Amygdala (tissue), 56 donors: ENCODE data around the gene PHYH.
"Not testable (repeated sequence)": the region's sequence is repeated elsewhere in the genome, so short reads cannot be mapped to it uniquely, and the experiment has no call there.

ENCODE experiments used
- DNase-seq, 56 donors: peaks; one replicate each; lab custom pipeline; 2025; lab: John Stamatoyannopoulos, UW

PHYH gene

DNA sequence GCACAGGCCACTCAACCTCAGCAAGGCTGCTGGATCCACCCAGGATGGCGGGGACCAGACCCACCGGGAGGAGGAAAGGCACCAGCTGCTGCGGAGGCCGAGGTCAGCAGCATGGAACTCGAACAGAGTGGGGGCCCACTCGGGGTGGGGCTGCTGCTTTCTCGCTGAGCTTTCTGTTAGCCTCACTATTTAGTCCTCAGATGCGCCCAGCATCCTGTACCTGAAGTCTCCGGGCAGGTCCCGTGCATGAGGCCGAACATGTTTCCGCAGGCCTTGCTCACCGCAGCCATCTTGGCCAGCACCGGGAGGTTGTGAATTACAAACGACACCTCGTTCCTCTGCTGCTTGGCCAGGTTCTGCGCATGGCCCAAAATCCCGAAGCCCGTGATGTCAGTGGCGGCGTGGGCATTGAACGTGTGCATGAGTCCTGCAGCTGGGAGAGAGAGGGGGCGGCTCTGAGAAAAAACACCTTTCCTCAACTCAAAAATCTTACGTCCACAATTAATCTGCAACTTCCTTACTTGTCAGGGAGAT, 22.8 kb upstream of the PHYH start:
- DNase-seq: no peak

- no peak for DNase-seq
These were observed 21.7 kb upstream of the PHYH start for GRCh38 chr10:13321576-13321975.

DNA sequence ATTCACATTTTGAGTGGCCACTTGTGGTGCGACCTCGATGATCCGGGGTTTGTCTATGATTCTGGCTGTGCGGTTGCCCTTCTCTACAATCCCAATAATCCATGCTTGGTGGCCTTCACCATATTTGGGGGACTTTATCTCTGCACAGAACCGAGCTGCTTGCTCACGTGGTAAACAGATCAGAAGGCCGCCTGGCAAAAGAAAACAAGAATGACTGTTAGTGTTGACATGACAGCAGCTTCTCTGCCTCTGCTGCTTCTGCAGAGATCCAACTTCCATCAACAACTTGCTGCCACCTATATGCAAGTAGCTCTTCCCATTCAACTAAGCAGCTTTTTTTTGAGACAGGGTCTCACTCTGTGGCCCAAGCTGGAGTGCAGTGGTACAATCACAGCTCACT, 19.3 kb upstream of the PHYH start:
- no peak for DNase-seq

DNA sequence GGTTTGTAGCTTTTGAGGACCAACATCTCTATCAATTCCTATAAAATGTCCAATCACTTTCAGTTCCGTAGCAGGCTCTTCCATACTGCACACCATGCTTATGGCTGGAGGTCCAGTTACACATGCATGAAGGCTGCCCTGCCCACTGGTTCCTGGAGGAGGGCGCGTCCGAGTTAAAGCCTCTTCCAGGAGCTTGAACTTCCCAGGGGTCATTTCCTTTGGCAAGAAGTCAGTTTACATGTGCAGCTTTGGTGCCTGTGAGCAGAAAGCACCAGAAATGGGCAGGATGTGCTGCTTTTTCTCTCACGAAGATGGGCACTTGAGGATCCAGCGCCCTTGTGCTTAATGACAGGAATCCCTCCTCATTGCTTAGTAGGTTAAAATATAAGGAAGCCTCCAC, 17.6 kb upstream of the PHYH start:
- DNase-seq: no peak

- DNase-seq: no peak
These were observed 16.9 kb upstream of the PHYH start for GRCh38 chr10:13316635-13317311.

- no peak for DNase-seq
These were observed 15.5 kb upstream of the PHYH start for GRCh38 chr10:13315361-13315760.

DNA sequence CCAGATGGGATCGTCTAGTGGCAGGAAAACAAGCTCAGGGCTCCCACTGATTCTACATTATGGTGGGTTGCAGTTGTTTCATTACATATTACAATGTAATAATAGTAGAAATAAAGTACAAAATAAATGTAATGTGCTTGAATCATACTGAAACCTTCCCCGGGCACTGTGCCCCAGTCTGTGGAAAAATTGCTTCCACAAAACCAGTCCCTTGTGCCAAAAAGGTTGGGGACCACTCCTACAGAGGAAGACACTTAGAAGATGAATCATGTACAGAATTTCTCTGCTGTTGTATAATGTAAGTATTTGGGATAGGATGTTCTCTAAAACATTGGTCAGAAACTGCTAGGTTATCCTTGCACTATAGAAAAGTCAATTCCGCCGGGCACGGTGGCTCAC, 11.3 kb upstream of the PHYH start:
- DNase-seq: no peak

GRCh38 chr10:13310518-13311176, 10.8 kb upstream of the PHYH start:
- DNase-seq: no peak

DNA sequence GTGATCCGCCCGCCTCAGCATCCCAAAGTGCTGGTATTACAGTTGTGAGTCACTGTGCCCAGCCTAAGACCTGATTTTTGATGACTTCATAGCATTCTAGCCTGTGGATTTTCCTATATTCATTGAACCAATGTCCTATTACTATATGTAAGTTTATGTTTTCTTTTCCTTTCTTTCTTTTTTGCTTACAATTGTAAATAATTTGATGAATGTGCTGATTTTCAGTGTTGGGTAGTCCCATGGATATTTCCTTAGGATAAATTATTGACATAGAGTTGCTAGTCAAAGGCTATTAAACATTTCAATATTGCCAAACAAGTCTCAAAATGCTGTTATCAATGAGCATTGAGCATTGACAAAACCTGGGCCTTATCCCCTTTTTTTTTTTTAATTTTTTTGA, 9.9 kb upstream of the PHYH start:
- no peak for DNase-seq

DNA sequence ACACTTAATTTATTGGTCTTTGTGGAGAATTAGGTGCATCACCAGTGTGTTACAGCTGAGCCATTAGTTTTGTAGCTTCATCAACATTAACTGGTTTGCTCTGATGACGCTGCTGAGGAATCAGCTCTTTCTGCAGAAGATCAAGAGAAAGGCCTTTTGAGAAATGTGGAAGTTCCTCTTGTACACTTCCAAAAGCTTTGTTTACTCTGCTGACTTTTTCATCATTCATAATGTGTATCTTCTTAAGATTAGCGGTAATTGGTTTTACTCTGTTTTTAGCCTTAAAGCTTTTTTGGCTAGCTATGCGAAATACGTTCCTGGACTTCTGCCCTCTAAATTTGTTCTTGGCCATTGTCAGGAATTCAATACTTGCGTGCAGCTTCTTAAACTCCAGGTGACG, 8.2 kb upstream of the PHYH start:
- DNase-seq: no peak

DNA sequence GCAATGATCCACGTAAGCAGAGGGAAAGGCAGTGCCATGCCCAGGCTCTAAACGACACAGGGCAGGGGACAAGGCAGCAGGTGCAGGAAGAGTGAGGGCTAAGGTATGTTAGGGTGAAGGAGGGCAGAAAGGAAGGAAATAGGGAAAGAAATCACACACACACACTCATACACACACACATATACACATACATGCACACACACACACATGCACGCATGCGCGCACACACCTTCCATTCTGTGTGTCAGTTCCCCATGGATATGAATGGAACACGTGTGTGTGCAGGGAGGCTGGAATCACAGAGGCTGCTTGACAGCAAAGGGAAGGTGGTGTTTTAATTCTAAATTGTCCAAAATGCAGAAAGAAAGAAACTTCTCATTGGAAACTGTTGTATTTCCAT, 6.2 kb upstream of the PHYH start:
- DNase-seq: no peak

- no peak for DNase-seq
These were observed 3.1 kb upstream of the PHYH start for GRCh38 chr10:13302821-13303555.

DNA sequence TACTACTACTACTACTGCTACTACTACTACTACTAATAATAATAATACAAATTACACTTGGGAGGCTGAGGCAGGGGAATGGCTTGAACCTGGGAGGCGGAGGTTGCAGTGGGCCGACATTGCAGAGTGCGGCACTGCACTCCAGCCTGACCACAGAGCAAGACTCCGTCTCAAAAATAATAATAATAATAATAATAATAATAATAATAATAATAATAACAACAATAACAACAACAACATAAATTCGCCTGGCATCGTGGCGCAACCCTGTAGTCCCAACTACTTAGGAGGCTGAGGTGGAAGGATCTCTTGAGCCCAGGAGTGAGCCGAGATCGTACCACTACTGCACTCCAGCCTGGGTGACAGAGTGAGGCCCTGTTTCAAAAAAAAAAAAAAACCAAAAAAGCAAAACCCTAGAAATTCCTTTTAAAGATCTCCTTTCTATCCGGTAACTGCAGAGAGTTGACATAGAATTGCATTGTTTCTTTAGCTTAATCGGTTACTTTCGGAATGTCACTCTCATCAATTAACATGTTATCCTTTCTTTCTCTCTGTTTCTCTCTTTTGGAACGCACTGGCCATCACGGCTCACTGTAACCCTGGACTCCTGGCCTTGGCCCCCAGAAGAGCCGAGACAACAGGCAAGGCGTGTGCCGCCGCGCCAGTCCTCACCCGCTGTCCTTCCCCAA, 972 bp downstream of the PHYH start:
- DNase-seq: no peak

DNA sequence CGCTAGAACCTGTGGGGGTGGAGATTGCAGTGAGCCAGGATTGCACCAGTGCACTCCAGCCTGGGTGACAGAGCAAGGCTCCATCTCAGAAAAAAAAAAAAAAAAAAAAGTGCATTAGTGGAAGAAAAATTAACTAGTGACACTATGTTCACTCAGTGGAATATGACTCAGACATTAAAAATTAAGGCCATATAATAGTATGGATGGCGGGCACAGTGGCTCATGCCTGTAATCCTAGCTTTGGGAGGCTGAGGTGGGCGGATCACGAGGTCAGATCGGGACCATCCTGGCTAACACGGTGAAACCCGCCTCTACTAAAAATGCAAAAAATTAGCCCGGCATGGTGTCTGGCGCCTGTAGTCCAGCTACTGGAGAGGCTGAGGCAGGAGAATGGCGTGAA, 3.4 kb downstream of the PHYH start:
- no peak for DNase-seq

DNA sequence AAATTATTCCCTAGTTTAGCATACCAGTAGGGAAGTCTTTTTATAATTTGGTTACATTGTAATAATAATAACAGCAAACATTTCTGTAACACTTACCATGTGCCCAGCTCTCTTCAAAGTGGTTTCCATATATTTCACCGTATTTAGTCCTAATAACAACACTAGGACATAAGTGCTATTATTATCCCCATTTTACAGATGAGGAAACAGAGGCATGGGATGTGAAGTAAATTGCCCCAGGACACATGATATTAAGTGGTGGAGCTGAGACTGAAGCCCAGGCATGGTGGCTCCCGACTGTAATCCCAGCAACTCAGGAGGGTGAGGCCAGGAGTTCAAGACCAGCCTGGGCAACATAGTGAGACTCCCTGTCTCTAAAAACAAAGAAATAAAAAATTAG, 5.1 kb downstream of the PHYH start:
- DNase-seq: no peak

- no peak for DNase-seq
These were observed 7.8 kb downstream of the PHYH start for GRCh38 chr10:13291821-13292773.

DNA sequence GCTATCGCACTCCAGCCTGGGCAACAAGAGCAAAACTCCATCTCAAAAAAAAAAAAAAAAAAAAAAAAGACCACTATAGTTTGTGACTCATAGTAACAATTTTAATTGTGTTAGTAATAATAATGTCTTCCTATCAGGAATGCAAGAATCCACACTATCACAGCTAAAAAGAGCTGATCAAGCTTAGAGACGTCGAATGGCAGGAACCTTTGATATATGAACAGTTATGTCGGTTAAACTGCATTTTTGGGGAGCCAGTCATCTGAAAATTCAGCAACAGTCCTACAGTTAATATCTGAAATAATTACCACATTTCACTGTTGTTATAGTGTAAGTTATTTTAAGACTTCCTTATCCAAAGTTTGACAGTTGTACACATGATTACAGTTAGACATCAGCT, 8.8 kb downstream of the PHYH start:
- DNase-seq: no peak

DNA sequence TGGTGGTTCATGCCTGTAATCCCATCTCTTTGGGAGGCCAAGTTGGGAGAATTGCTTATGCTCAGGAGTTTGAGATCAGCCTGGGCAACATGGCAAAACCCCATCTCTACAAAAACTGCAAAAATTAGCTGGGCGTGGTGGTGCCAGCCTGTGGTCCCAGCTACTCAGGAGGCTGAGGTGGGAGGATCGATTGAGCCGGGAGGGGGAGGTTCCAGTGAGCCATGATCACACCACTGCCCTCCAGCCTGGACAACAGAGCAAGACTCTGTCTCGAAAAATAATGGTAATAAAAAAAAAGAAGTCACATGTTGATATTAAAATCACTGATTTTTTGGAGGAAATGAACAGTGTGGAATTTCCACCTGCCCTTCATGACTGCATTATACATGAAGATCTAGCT, 15.8 kb downstream of the PHYH start:
- DNase-seq: no peak

DNA sequence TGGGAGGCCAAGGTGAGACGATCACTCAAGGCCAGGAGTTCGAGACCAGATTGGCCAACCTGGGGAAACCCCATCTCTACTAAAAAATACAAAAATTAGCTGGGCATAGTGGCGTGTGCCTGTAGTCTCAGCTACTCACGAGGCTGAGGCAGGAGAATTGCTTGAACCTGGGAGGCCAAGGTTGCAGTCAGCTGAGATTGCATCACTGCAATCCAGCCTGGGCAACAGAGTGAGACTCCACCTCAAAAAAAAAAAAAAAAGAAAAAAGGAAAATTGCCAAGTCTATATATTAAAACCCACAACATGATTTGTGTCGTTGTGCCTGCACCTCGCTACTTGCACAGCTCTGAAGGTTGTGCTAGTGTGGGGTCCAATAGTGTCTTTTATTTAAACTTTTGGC, 17.5 kb downstream of the PHYH start:
- DNase-seq: not testable (repeated sequence)
